ENCODE measurements around the gene BPIFB1.

BPIFB1 gene

DNA sequence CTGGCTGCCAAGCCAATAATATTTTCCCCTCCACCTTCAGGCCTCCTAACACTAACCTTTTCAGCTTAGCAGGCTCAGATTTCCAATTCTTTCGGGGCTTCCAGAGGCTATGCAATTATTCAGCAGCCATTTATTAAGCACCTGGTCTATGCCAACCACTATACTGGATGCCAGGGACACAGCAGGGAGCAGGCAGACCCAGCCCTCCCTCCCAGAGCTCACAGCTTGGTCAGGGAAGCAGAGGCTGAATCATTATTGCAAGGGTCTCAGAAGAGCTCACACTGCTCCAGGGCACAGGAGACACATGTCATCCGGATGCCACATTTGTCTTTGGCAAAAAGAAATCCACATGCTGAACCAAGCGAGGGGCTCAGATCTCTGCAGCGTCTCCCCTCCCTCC is 1.3 kb downstream of the BPIFB1 start:
- no peaks in the 10 kb centered on the region for H3K9me3 ChIP-seq
- TF ChIP-seq, protein P1, sequence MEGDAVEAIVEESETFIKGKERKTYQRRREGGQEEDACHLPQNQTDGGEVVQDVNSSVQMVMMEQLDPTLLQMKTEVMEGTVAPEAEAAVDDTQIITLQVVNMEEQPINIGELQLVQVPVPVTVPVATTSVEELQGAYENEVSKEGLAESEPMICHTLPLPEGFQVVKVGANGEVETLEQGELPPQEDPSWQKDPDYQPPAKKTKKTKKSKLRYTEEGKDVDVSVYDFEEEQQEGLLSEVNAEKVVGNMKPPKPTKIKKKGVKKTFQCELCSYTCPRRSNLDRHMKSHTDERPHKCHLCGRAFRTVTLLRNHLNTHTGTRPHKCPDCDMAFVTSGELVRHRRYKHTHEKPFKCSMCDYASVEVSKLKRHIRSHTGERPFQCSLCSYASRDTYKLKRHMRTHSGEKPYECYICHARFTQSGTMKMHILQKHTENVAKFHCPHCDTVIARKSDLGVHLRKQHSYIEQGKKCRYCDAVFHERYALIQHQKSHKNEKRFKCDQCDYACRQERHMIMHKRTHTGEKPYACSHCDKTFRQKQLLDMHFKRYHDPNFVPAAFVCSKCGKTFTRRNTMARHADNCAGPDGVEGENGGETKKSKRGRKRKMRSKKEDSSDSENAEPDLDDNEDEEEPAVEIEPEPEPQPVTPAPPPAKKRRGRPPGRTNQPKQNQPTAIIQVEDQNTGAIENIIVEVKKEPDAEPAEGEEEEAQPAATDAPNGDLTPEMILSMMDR (IDR thresholded peaks at IDR 0.05; ENCODE audit: low read depth, low read length): no peak
- no peaks in the 10 kb centered on the region for H3K27me3 ChIP-seq
- H3K4me3 ChIP-seq (ENCODE audit: low read depth, low read length): no peak overlapping the region
- peaks cover 2% of the 10 kb centered on the region; the same call in 1 of the 2 replicates for H3K4me1 ChIP-seq
- H3K36me3 ChIP-seq: no peaks in the 10 kb centered on the region
- no peak for DNase-seq

DNA sequence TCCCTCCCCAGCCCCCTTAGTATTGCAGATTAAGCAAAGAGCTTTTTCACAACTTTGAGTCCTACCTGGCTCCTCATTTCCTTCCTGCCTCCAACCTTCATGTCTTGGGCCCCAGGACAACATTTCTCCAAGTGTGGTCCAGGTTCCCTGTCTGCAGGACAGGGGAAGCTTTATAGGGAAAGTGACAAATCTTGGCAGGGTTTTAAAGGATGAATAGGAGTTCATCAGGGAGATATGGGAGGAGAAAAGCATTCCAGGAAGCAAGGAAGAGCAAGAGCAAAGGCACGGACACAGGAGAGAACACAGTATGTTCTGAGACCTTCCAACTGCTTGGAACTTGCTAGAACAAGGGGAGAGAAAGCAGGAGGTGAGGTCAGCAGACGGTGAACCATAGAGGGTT is 1.9 kb downstream of the BPIFB1 start:
- no peak for DNase-seq
- H3K4me1 ChIP-seq: no peaks in the 10 kb centered on the region
- no peak overlapping the region for H3K4me3 ChIP-seq (ENCODE audit: low read depth, low read length)
- H3K27me3 ChIP-seq: no peaks in the 10 kb centered on the region
- no peaks in the 10 kb centered on the region for H3K9me3 ChIP-seq
- H3K36me3 ChIP-seq: no peaks in the 10 kb centered on the region
- TF ChIP-seq, protein P1 (IDR thresholded peaks at IDR 0.05; ENCODE audit: low read depth, low read length): no peak

DNA sequence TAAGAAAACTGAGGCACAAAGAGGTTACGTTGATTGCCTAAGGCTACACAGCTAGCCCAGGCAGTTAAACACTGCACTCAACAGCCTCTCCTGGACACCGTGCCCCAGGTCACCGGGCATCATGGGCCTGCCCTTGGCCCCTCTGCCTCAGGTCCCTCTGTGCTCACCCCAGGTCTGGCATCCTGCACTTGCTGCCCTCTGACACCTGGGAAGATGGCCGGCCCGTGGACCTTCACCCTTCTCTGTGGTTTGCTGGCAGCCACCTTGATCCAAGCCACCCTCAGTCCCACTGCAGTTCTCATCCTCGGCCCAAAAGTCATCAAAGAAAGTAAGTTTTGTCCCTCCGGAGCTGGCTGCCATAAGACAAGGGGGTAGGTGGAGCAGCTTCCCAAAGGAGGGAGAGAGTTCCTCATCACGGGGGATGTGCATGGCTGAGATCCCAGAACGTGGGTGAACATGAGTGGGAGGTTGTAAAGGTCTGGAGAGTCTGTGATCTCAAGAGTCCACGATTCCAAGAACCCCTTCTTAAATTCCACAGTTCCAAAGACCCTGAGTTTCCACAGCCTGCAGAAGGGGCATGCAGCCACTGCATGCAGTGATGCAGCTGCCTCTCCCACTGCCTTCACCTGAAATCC is 3.0 kb downstream of the BPIFB1 start:
- H3K4me1 ChIP-seq: no peaks in the 10 kb centered on the region
- H3K36me3 ChIP-seq: no peaks in the 10 kb centered on the region
- no peak overlapping the region for H3K4me3 ChIP-seq (ENCODE audit: low read depth, low read length)
- H3K9me3 ChIP-seq: no peaks in the 10 kb centered on the region
- no peak for DNase-seq
- no peaks in the 10 kb centered on the region for H3K27me3 ChIP-seq
- TF ChIP-seq, protein P1 (IDR thresholded peaks at IDR 0.05; ENCODE audit: low read depth, low read length): no peak

DNA sequence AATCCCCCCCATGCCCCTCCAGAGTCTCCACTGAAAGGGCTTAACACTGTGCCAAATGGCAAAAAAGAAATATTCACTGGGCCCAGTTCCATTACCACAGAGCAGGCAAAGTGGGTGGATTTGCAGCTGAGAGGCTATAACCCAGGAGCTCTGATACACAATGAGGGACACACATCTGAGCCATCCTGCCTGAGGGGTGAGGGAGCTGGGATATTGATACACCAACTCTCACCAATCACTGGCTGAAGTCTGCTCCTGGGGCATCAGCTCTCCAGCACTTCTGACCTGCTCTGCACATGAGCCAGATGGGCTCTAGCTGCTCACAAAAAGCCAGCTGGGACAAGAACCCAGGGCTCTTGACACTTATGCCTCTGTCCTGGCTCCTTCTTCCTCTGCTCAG is 4.9 kb downstream of the BPIFB1 start:
- Histone ChIP-seq H3K27me3 (peaks cover 4% of the 10 kb centered on the region), H3K9me3 (no peaks in the 10 kb centered on the region), H3K4me1 (no peaks in the 10 kb centered on the region), H3K36me3 (no peaks in the 10 kb centered on the region), H3K4me3 (ENCODE audit: low read depth, low read length) (no peak overlapping the region)
- DNase-seq: no peak
- TF ChIP-seq, protein P1 (IDR thresholded peaks at IDR 0.05; ENCODE audit: low read depth, low read length): no peak

DNA sequence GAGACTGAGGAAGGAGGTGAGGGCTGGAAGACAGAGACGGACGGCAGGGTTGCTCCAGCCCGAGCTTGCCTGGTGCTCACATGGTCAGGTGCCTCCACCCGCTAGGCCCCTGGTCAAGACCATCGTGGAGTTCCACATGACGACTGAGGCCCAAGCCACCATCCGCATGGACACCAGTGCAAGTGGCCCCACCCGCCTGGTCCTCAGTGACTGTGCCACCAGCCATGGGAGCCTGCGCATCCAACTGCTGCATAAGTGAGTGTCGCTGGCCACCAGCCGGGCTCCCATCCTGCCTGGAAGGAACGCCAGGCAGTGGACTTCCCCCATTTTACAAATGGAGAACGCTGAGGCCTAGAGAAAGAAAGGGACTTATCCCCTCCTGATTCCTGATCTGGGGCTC is 7.8 kb downstream of the BPIFB1 start:
- Histone ChIP-seq H3K9me3 (no peaks in the 10 kb centered on the region), H3K4me1 (no peaks in the 10 kb centered on the region), H3K4me3 (ENCODE audit: low read depth, low read length) (no peak overlapping the region), H3K27me3 (peaks cover 22% of the 10 kb centered on the region), H3K36me3 (no peaks in the 10 kb centered on the region)
- TF ChIP-seq, protein P1 (IDR thresholded peaks at IDR 0.05; ENCODE audit: low read depth, low read length): no peak
- DNase-seq: no peak

DNA sequence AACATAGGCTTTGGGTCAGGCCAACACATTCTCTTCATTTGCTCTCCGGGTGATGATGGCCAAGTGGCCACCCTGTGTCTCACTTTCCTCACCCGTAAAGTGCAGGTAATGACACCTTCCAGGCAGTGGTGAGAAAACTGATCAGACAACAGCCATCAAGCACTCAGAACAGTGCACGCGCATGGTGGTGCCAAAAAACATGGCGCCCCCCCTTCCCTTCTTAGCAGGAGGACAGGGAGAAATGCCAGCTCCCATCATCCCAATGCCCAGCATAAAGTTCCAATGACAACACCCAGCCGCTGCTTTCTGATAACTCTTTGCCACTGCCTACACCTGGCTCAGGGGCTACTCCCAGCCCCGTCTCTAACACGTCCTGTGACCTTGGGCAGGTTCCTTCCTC is 8.4 kb downstream of the BPIFB1 start:
- TF ChIP-seq, protein P1 (IDR thresholded peaks at IDR 0.05; ENCODE audit: low read depth, low read length): no peak
- H3K4me3 ChIP-seq (ENCODE audit: low read depth, low read length): no peak overlapping the region

More for the DNA sequence above, 8.4 kb downstream of the BPIFB1 start:
- no peak for DNase-seq
- peaks cover 26% of the 10 kb centered on the region for H3K27me3 ChIP-seq
- no peaks in the 10 kb centered on the region for H3K9me3 ChIP-seq
- no peaks in the 10 kb centered on the region for H3K36me3 ChIP-seq
- H3K4me1 ChIP-seq: no peaks in the 10 kb centered on the region

All from BE2C (cell line).